ENCODE data around the gene KIRREL2. TPM values are rescaled to one million over a fixed set of nuclear protein-coding genes. Genes with fewer than 3 reads are reported as not detected.

KIRREL2 gene
- total and polyA plus RNA-seq, 9 of the 15 experiments (the other 6 are each of a cell fraction or from before 2014, with no cell fraction given): 0.01 to 0.12 (median 0.09) TPM; not detected in 4

Small RNAs within 50 kb of the gene (small RNA-seq; reads per million reads assigned to genes)
- gene RN7SL402P: not detected

Other genes with a start within 250 kb of the KIRREL2 start
Only the 7 nearest of the 27 such genes appear.
- not detected in 2 replicates for gene PRODH2, start 44.1 kb upstream of the KIRREL2 start, total RNA-seq (2014; rRNA removed)
- gene PRODH2, start 44.1 kb upstream of the KIRREL2 start, total RNA-seq (2014; rRNA removed; fragmentation: Illumina TruSeq; extraction: Trizol): not detected in 2 replicates
- gene PRODH2, start 44.1 kb upstream of the KIRREL2 start, total RNA-seq (2015; rRNA removed; fragmentation: Illumina TruSeq; extraction: Trizol): not detected in 2 replicates
- gene PRODH2, start 44.1 kb upstream of the KIRREL2 start, total RNA-seq (2021): not detected in 2 replicates
- gene PRODH2, start 44.1 kb upstream of the KIRREL2 start, polyA plus RNA-seq (2011; rRNA removed): not detected in 2 replicates
- gene PRODH2, start 44.1 kb upstream of the KIRREL2 start, polyA plus RNA-seq (2014; fragmentation: Illumina TruSeq; extraction: Trizol): not detected in 2 replicates
- not detected for gene PRODH2, start 44.1 kb upstream of the KIRREL2 start, polyA plus RNA-seq (2014; fragmentation: Nextera tagmentation; extraction: Ambion mirVana)
- gene PRODH2, start 44.1 kb upstream of the KIRREL2 start, polyA plus RNA-seq (2014; rRNA removed): not detected in 2 replicates
- 0.23 TPM in 1 of 2 replicates, not detected in the other for gene NPHS1, start 4.4 kb upstream of the KIRREL2 start, total RNA-seq (2014; rRNA removed)
- gene NPHS1, start 4.4 kb upstream of the KIRREL2 start, total RNA-seq (2014; rRNA removed; fragmentation: Illumina TruSeq; extraction: Trizol): not detected in 2 replicates
- not detected in 2 replicates for gene NPHS1, start 4.4 kb upstream of the KIRREL2 start, total RNA-seq (2015; rRNA removed; fragmentation: Illumina TruSeq; extraction: Trizol)
- 0.04 TPM in 1 of 2 replicates, not detected in the other for gene NPHS1, start 4.4 kb upstream of the KIRREL2 start, total RNA-seq (2021)
- 0.01 and 0.12 TPM in 2 replicates for gene NPHS1, start 4.4 kb upstream of the KIRREL2 start, polyA plus RNA-seq (2011; rRNA removed)
- not detected in 2 replicates for gene NPHS1, start 4.4 kb upstream of the KIRREL2 start, polyA plus RNA-seq (2014; fragmentation: Illumina TruSeq; extraction: Trizol)
- gene NPHS1, start 4.4 kb upstream of the KIRREL2 start, polyA plus RNA-seq (2014; fragmentation: Nextera tagmentation; extraction: Ambion mirVana): not detected
- 0.03 and 0.28 TPM in 2 replicates for gene NPHS1, start 4.4 kb upstream of the KIRREL2 start, polyA plus RNA-seq (2014; rRNA removed)
- 5.8 and 9.0 TPM in 2 replicates for gene APLP1, start 11.7 kb downstream of the KIRREL2 start, total RNA-seq (2014; rRNA removed)
- gene APLP1, start 11.7 kb downstream of the KIRREL2 start, total RNA-seq (2014; rRNA removed; fragmentation: Illumina TruSeq; extraction: Trizol): 2.3 and 3.0 TPM in 2 replicates
- gene APLP1, start 11.7 kb downstream of the KIRREL2 start, total RNA-seq (2015; rRNA removed; fragmentation: Illumina TruSeq; extraction: Trizol): 1.4 and 3.3 TPM in 2 replicates
- 6.9 and 9.9 TPM in 2 replicates for gene APLP1, start 11.7 kb downstream of the KIRREL2 start, total RNA-seq (2021)
- 4.7 and 8.9 TPM in 2 replicates for gene APLP1, start 11.7 kb downstream of the KIRREL2 start, polyA plus RNA-seq (2011; rRNA removed)
- gene APLP1, start 11.7 kb downstream of the KIRREL2 start, polyA plus RNA-seq (2014; fragmentation: Illumina TruSeq; extraction: Trizol): 6.6 and 7.8 TPM in 2 replicates
- under 1 TPM; 0.69 to 0.87 TPM for gene APLP1, start 11.7 kb downstream of the KIRREL2 start, polyA plus RNA-seq (2014; fragmentation: Nextera tagmentation; extraction: Ambion mirVana)
- gene APLP1, start 11.7 kb downstream of the KIRREL2 start, polyA plus RNA-seq (2014; rRNA removed): 6.0 and 8.2 TPM in 2 replicates
- gene NFKBID, start 43.6 kb downstream of the KIRREL2 start, total RNA-seq (2014; rRNA removed): 8.9 and 12.9 TPM in 2 replicates
- gene NFKBID, start 43.6 kb downstream of the KIRREL2 start, total RNA-seq (2014; rRNA removed; fragmentation: Illumina TruSeq; extraction: Trizol): 1.7 and 2.9 TPM in 2 replicates
- gene NFKBID, start 43.6 kb downstream of the KIRREL2 start, total RNA-seq (2015; rRNA removed; fragmentation: Illumina TruSeq; extraction: Trizol): 6.6 and 7.1 TPM in 2 replicates
- gene NFKBID, start 43.6 kb downstream of the KIRREL2 start, total RNA-seq (2021): 9.3 and 10.0 TPM in 2 replicates
- 3.3 and 6.8 TPM in 2 replicates for gene NFKBID, start 43.6 kb downstream of the KIRREL2 start, polyA plus RNA-seq (2011; rRNA removed)
- 3.6 and 4.1 TPM in 2 replicates for gene NFKBID, start 43.6 kb downstream of the KIRREL2 start, polyA plus RNA-seq (2014; fragmentation: Illumina TruSeq; extraction: Trizol)
- gene NFKBID, start 43.6 kb downstream of the KIRREL2 start, polyA plus RNA-seq (2014; fragmentation: Nextera tagmentation; extraction: Ambion mirVana): under 1 TPM; 0.65 to 0.92 TPM
- gene NFKBID, start 43.6 kb downstream of the KIRREL2 start, polyA plus RNA-seq (2014; rRNA removed): 6.3 and 8.9 TPM in 2 replicates
- gene HCST, start 45.6 kb downstream of the KIRREL2 start, total RNA-seq (2014; rRNA removed): not detected in 2 replicates
- 0.29 TPM in 1 of 2 replicates, not detected in the other for gene HCST, start 45.6 kb downstream of the KIRREL2 start, total RNA-seq (2014; rRNA removed; fragmentation: Illumina TruSeq; extraction: Trizol)
- gene HCST, start 45.6 kb downstream of the KIRREL2 start, total RNA-seq (2015; rRNA removed; fragmentation: Illumina TruSeq; extraction: Trizol): 0.65 and 0.94 TPM in 2 replicates
- gene HCST, start 45.6 kb downstream of the KIRREL2 start, total RNA-seq (2021): 0.47 and 1.6 TPM in 2 replicates
- gene HCST, start 45.6 kb downstream of the KIRREL2 start, polyA plus RNA-seq (2011; rRNA removed): 1.3 and 1.9 TPM in 2 replicates
- gene HCST, start 45.6 kb downstream of the KIRREL2 start, polyA plus RNA-seq (2014; fragmentation: Illumina TruSeq; extraction: Trizol): not detected in 2 replicates
- gene HCST, start 45.6 kb downstream of the KIRREL2 start, polyA plus RNA-seq (2014; fragmentation: Nextera tagmentation; extraction: Ambion mirVana): 1 to 10 TPM in 1 of 2 experiments, under 1 TPM in 1; 0.95 to 1.0 TPM
- 1.1 and 1.9 TPM in 2 replicates for gene HCST, start 45.6 kb downstream of the KIRREL2 start, polyA plus RNA-seq (2014; rRNA removed)
- 0.86 and 2.0 TPM in 2 replicates for gene TYROBP, start 51.4 kb downstream of the KIRREL2 start, total RNA-seq (2014; rRNA removed)
- gene TYROBP, start 51.4 kb downstream of the KIRREL2 start, total RNA-seq (2014; rRNA removed; fragmentation: Illumina TruSeq; extraction: Trizol): 1.1 and 1.2 TPM in 2 replicates
- gene TYROBP, start 51.4 kb downstream of the KIRREL2 start, total RNA-seq (2015; rRNA removed; fragmentation: Illumina TruSeq; extraction: Trizol): 8.2 and 9.8 TPM in 2 replicates
- gene TYROBP, start 51.4 kb downstream of the KIRREL2 start, total RNA-seq (2021): 2.7 and 2.9 TPM in 2 replicates
- 2.9 and 11.1 TPM in 2 replicates for gene TYROBP, start 51.4 kb downstream of the KIRREL2 start, polyA plus RNA-seq (2011; rRNA removed)
- gene TYROBP, start 51.4 kb downstream of the KIRREL2 start, polyA plus RNA-seq (2014; fragmentation: Illumina TruSeq; extraction: Trizol): 2.2 and 2.4 TPM in 2 replicates
- 1 to 10 TPM in 1 of 2 experiments, under 1 TPM in 1; 0.72 to 1.6 TPM for gene TYROBP, start 51.4 kb downstream of the KIRREL2 start, polyA plus RNA-seq (2014; fragmentation: Nextera tagmentation; extraction: Ambion mirVana)
- gene TYROBP, start 51.4 kb downstream of the KIRREL2 start, polyA plus RNA-seq (2014; rRNA removed): 3.4 and 8.1 TPM in 2 replicates
- 0.08 TPM in 1 of 2 replicates, not detected in the other for gene LRFN3, start 79.5 kb downstream of the KIRREL2 start, total RNA-seq (2014; rRNA removed)
- not detected in 2 replicates for gene LRFN3, start 79.5 kb downstream of the KIRREL2 start, total RNA-seq (2014; rRNA removed; fragmentation: Illumina TruSeq; extraction: Trizol)
- gene LRFN3, start 79.5 kb downstream of the KIRREL2 start, total RNA-seq (2015; rRNA removed; fragmentation: Illumina TruSeq; extraction: Trizol): not detected in 2 replicates
- 0.11 and 0.31 TPM in 2 replicates for gene LRFN3, start 79.5 kb downstream of the KIRREL2 start, total RNA-seq (2021)
- gene LRFN3, start 79.5 kb downstream of the KIRREL2 start, polyA plus RNA-seq (2011; rRNA removed): 0.16 TPM in 1 of 2 replicates, not detected in the other
- gene LRFN3, start 79.5 kb downstream of the KIRREL2 start, polyA plus RNA-seq (2014; fragmentation: Illumina TruSeq; extraction: Trizol): 0.03 and 0.19 TPM in 2 replicates
- gene LRFN3, start 79.5 kb downstream of the KIRREL2 start, polyA plus RNA-seq (2014; fragmentation: Nextera tagmentation; extraction: Ambion mirVana): not detected
- gene LRFN3, start 79.5 kb downstream of the KIRREL2 start, polyA plus RNA-seq (2014; rRNA removed): 0.12 and 0.35 TPM in 2 replicates